HG02973 (cell line): ENCODE results near the gene SENP5.

Experiments used
- ATAC-seq: cut with Tn5 transposase; IDR thresholded peaks from one replicate; pipeline ENCODE4 v1.9.1; 2021; ENCODE audit warnings: moderate library complexity; ENCODE audit not compliant: unreplicated experiment

SENP5 gene

GRCh38 chr3:196886144-196886543 lies 18.4 kb downstream of the SENP5 start:
- ATAC-seq: no peak

- ATAC-seq: no peak
These were observed 22.4 kb downstream of the SENP5 start for GRCh38 chr3:196889844-196890708.

- no peak for ATAC-seq
These were observed 27.0 kb downstream of the SENP5 start for GRCh38 chr3:196894557-196895295.

GRCh38 chr3:196896229-196896628 lies 28.5 kb downstream of the SENP5 start:
- ATAC-seq: no peak

GRCh38 chr3:196901768-196902167 lies 34.0 kb downstream of the SENP5 start:
- ATAC-seq: no peak

GRCh38 chr3:196902296-196902695 lies 34.6 kb downstream of the SENP5 start:
- no peak for ATAC-seq

- no peak for ATAC-seq
These were observed 36.0 kb downstream of the SENP5 start for GRCh38 chr3:196903740-196904139.

GRCh38 chr3:196914866-196915265 lies 47.1 kb downstream of the SENP5 start:
- no peak for ATAC-seq

GRCh38 chr3:196915375-196915774 lies 47.7 kb downstream of the SENP5 start:
- ATAC-seq: no peak

GRCh38 chr3:196916221-196916620 lies 48.5 kb downstream of the SENP5 start:
- ATAC-seq: no peak

- ATAC-seq: no peak
These were observed 49.3 kb downstream of the SENP5 start for GRCh38 chr3:196916995-196917394.

- ATAC-seq: no peak
These were observed 51.2 kb downstream of the SENP5 start for GRCh38 chr3:196918968-196919367.

GRCh38 chr3:196920733-196921132 lies 53.0 kb downstream of the SENP5 start:
- no peak for ATAC-seq

- no peak for ATAC-seq
These were observed 60.1 kb downstream of the SENP5 start for GRCh38 chr3:196927571-196928453.

GRCh38 chr3:196931157-196931556 lies 63.4 kb downstream of the SENP5 start:
- ATAC-seq: no peak

- ATAC-seq: no peak
These were observed 64.3 kb downstream of the SENP5 start for GRCh38 chr3:196931828-196932587.

- ATAC-seq: no peak
These were observed 64.9 kb downstream of the SENP5 start for GRCh38 chr3:196932600-196932999.

- ATAC-seq: no peak
These were observed 68.6 kb downstream of the SENP5 start for GRCh38 chr3:196936288-196936687.

- ATAC-seq: no peak
These were observed 70.4 kb downstream of the SENP5 start for GRCh38 chr3:196938124-196938523.

GRCh38 chr3:196938576-196938975 lies 70.9 kb downstream of the SENP5 start:
- ATAC-seq: no peak
